HEK293 (cell line): ENCODE results near the gene DCDC1.

ENCODE experiments used
- BCL6B ChIP-seq: fragments of 450-650 bp; formaldehyde crosslinking; IDR thresholded peaks from 2 replicates; pipeline ENCODE4 v1.5.1; 2017; ENCODE audit warnings: missing biosample characterization, missing genetic modification characterization
- CTCF ChIP-seq: fragments of 450-650 bp; formaldehyde crosslinking; IDR thresholded peaks from 2 replicates; pipeline ENCODE4 v1.5.1; 2016; ENCODE audit warnings: missing biosample characterization, missing genetic modification characterization
- HOXA7 ChIP-seq: sonication (generic); formaldehyde crosslinking; IDR thresholded peaks from 2 replicates; pipeline ENCODE4 v1.8.1; 2022; ENCODE audit warnings: missing genetic modification reagents, borderline replicate concordance
- KLF1 ChIP-seq: fragments of 450-650 bp; formaldehyde crosslinking; IDR thresholded peaks from 2 replicates; pipeline ENCODE4 v1.5.1; 2016; ENCODE audit warnings: missing biosample characterization, missing genetic modification characterization
- PATZ1 ChIP-seq: fragments of 450-650 bp; formaldehyde crosslinking; IDR thresholded peaks from 2 replicates; pipeline ENCODE4 v1.5.1; 2016; ENCODE audit warnings: missing biosample characterization, missing genetic modification characterization
- PRDM4 ChIP-seq: fragments of 450-650 bp; formaldehyde crosslinking; IDR thresholded peaks from 2 replicates; pipeline ENCODE4 v1.5.1; 2017; ENCODE audit warnings: missing biosample characterization, missing genetic modification characterization
- ZBTB7A ChIP-seq: fragments of 450-650 bp; formaldehyde crosslinking; IDR thresholded peaks from 2 replicates; pipeline ENCODE4 v1.5.1; 2016; ENCODE audit warnings: low read depth, missing biosample characterization, missing genetic modification characterization
- ZEB2 ChIP-seq: fragments of 450-650 bp; formaldehyde crosslinking; IDR thresholded peaks from 2 replicates; pipeline ENCODE4 v1.5.1; 2016; ENCODE audit warnings: missing biosample characterization, missing genetic modification characterization
- ZNF274 ChIP-seq, 2 experiments: fragments of 200-500 bp in 1 of 2; fragments of 450-650 bp in 1 of 2; sonication (Bioruptor generic) in 1 of 2; formaldehyde crosslinking in 1 of 2; IDR thresholded peaks; 2 replicates each; pipeline versions ENCODE4 v1.5.1 to v1.6.1; 2014 to 2016; ENCODE audit warnings: borderline replicate concordance in 1 of 2, inconsistent platforms in 1 of 2, low read length in 1 of 2, missing biosample characterization in 1 of 2, missing genetic modification characterization in 1 of 2
- ZNF639 ChIP-seq: fragments of 450-650 bp; formaldehyde crosslinking; IDR thresholded peaks from 2 replicates; pipeline ENCODE4 v1.5.1; 2016; ENCODE audit warnings: missing biosample characterization, missing genetic modification characterization

- TF ChIP-seq ZEB2 (tag by site-specific recombination) (no peak), CTCF (tag by site-specific recombination) (no peak), BCL6B (tag by site-specific recombination) (no peak), HOXA7 (CRISPR knock-in tag) (no peak), PATZ1 (tag by site-specific recombination) (no peak), ZNF639 (no peak), KLF1 (tag by site-specific recombination) (no peak), ZNF274 (IDR thresholded peaks at IDR 0.05; ENCODE audit: low read length) (no peak), ZNF274 (tag by site-specific recombination; IDR thresholded peaks at IDR 0.05; ENCODE audit: borderline replicate concordance) (no peak), PRDM4 (no peak), ZBTB7A (tag by site-specific recombination) (no peak)
These were observed 260.1 kb downstream of the DCDC1 start for GRCh38 chr11:31109446-31109845.
